ENCODE results near the gene ICE2.

GRCh38 chr15:60460931-60461330 is 18.0 kb downstream of the ICE2 start:
- TF ChIP-seq GABPA (IDR thresholded peaks at IDR 0.05; ENCODE audit: low read depth) (no peak), CTCF (IDR thresholded peaks at IDR 0.05) (no peak), JUND (IDR thresholded peaks at IDR 0.05) (no peak), REST (IDR thresholded peaks at IDR 0.05; ENCODE audit: low read depth, low read length) (no peak), RFX5 (IDR thresholded peaks at IDR 0.05; ENCODE audit: low read length) (no peak), POLR2AphosphoS5 (IDR thresholded peaks at IDR 0.05; ENCODE audit: low read depth, low read length) (no peak), MAX (IDR thresholded peaks at IDR 0.05; ENCODE audit: low read depth) (no peak), SMC3 (IDR thresholded peaks at IDR 0.05; ENCODE audit: low read depth, low read length) (no peak), RAD21 (IDR thresholded peaks at IDR 0.05; ENCODE audit: low read length) (no peak), EP300 (IDR thresholded peaks at IDR 0.05; ENCODE audit: borderline replicate concordance in 1 of 2, low read depth in 1 of 2, low read length in 1 of 2) (no peak), GATA2 (CRISPR knock-in tag; IDR thresholded peaks at IDR 0.05) (no peak)
